Measurements from ENCODE around the gene AIDA. TPM values are rescaled to one million over a fixed set of nuclear protein-coding genes. Genes with fewer than 3 reads are reported as not detected.

AIDA gene
- total RNA-seq, 2 experiments from 2014 or later: 54.3 to 61.6 TPM

DNA sequence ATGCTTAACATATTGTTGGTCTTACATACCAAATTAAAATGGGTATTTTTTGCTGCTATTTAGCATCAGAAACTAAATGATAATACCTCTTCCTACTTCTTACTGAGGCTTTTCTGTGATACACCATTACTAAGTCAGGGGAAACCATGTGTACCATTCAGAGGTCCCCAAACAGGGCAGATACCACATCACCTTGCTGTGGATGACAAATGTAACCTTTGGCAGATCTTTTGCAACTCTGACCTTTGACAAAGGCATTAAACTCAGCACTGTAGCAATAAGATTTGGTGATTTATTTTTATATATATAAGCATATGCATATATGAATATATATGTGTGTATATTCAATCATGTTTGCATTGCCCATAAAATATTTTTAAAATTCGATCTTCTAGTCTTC lies 27.6 kb upstream of the AIDA start:
- ChIA-PET CTCF (interaction anchor here (0.9 to 1.7 kb wide), 4 partner anchors 33 to 384 kb away, joined by 3 to 8 read pairs (median 4); no protein-coding TSS in a partner anchor), POLR2A (no interaction called here)
- ATAC-seq: no peak
- Mint-ChIP-seq H3K36me3 (ENCODE audit: low read depth) (peaks cover 2% of the 10 kb centered on the region), H3K4me1 (ENCODE audit: low read depth) (no peaks in the 10 kb centered on the region), H3K4me3 (no peak overlapping the region), H3K27me3 (no peaks in the 10 kb centered on the region), H3K27ac (no peak overlapping the region), H3K9me3 (no peaks in the 10 kb centered on the region)
- TF ChIP-seq, protein P1, sequence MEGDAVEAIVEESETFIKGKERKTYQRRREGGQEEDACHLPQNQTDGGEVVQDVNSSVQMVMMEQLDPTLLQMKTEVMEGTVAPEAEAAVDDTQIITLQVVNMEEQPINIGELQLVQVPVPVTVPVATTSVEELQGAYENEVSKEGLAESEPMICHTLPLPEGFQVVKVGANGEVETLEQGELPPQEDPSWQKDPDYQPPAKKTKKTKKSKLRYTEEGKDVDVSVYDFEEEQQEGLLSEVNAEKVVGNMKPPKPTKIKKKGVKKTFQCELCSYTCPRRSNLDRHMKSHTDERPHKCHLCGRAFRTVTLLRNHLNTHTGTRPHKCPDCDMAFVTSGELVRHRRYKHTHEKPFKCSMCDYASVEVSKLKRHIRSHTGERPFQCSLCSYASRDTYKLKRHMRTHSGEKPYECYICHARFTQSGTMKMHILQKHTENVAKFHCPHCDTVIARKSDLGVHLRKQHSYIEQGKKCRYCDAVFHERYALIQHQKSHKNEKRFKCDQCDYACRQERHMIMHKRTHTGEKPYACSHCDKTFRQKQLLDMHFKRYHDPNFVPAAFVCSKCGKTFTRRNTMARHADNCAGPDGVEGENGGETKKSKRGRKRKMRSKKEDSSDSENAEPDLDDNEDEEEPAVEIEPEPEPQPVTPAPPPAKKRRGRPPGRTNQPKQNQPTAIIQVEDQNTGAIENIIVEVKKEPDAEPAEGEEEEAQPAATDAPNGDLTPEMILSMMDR (IDR thresholded peaks at IDR 0.05): no peak
- DNase-seq: no peak
- intact Hi-C loops (cut with micrococcal nuclease): loop anchor here (2.0 kb wide), 1 partner anchor 341 kb away; no protein-coding TSS in a partner anchor

GRCh38 chr1:222739465-222739864 lies 27.2 kb upstream of the AIDA start:
- no peak overlapping the region for H3K4me3 Mint-ChIP-seq
- TF ChIP-seq, protein P1 (IDR thresholded peaks at IDR 0.05): no peak
- no peaks in the 10 kb centered on the region for H3K4me1 Mint-ChIP-seq (ENCODE audit: low read depth)
- H3K36me3 Mint-ChIP-seq (ENCODE audit: low read depth): peaks cover 2% of the 10 kb centered on the region
- ATAC-seq (no peak), DNase-seq (no peak)
- intact Hi-C loops (cut with micrococcal nuclease): loop anchor here (2.0 kb wide), 1 partner anchor 341 kb away; no protein-coding TSS in a partner anchor
- CTCF ChIA-PET: interaction anchor here (0.7 to 1.7 kb wide), 12 partner anchors 12 to 384 kb away, joined by 3 to 8 read pairs (median 4); no protein-coding TSS in a partner anchor
- H3K9me3 Mint-ChIP-seq: no peaks in the 10 kb centered on the region
- POLR2A ChIA-PET: no interaction called here
- no peak overlapping the region for H3K27ac Mint-ChIP-seq
- H3K27me3 Mint-ChIP-seq: no peaks in the 10 kb centered on the region

- intact Hi-C loops (cut with micrococcal nuclease): no loop called here
- ChIA-PET POLR2A (no interaction called here), CTCF (interaction anchor here (1.7 kb wide), 1 partner anchor 387 kb away, joined by 7 read pairs; no protein-coding TSS in a partner anchor)
- H3K9me3 Mint-ChIP-seq: no peaks in the 10 kb centered on the region
- H3K4me1 Mint-ChIP-seq (ENCODE audit: low read depth): peaks cover 6% of the 10 kb centered on the region
- TF ChIP-seq, protein P1 (IDR thresholded peaks at IDR 0.05): no peak
- DNase-seq (no peak), ATAC-seq (no peak)
- no peaks in the 10 kb centered on the region for H3K27me3 Mint-ChIP-seq
- no peak within 1 kb of the TSS for H3K27ac Mint-ChIP-seq
- peaks cover 12% of the 10 kb centered on the region for H3K36me3 Mint-ChIP-seq (ENCODE audit: low read depth)
- no peak within 1 kb of the TSS for H3K4me3 Mint-ChIP-seq
Measured at GRCh38 chr1:222736972-222737371, 24.7 kb upstream of the AIDA start, which contains the start of gene FAM177B. FAM177B (plus strand) TSS chr1:222737202; CDS start chr1:222746546, 9,344 bp downstream.

- ChIA-PET CTCF (interaction anchor here (1.7 kb wide), 1 partner anchor 388 kb away, joined by 7 read pairs; no protein-coding TSS in a partner anchor), POLR2A (no interaction called here)
- H3K27ac Mint-ChIP-seq: no peak overlapping the region
- no peak for DNase-seq
- H3K9me3 Mint-ChIP-seq: no peaks in the 10 kb centered on the region
- no peak overlapping the region for H3K4me3 Mint-ChIP-seq
- H3K4me1 Mint-ChIP-seq (ENCODE audit: low read depth): peaks cover 9% of the 10 kb centered on the region
- H3K27me3 Mint-ChIP-seq: no peaks in the 10 kb centered on the region
- no peak for ATAC-seq
- TF ChIP-seq, protein P1 (IDR thresholded peaks at IDR 0.05): no peak
- intact Hi-C loops (cut with micrococcal nuclease): no loop called here
- H3K36me3 Mint-ChIP-seq (ENCODE audit: low read depth): peaks cover 15% of the 10 kb centered on the region
Measured at GRCh38 chr1:222736470-222736869, 24.2 kb upstream of the AIDA start.

- TF ChIP-seq, protein P1 (IDR thresholded peaks at IDR 0.05): no peak
- Mint-ChIP-seq H3K9me3 (no peaks in the 10 kb centered on the region), H3K36me3 (ENCODE audit: low read depth) (peaks cover 25% of the 10 kb centered on the region), H3K4me3 (no peak overlapping the region), H3K27ac (no peak overlapping the region), H3K27me3 (no peaks in the 10 kb centered on the region), H3K4me1 (ENCODE audit: low read depth) (peaks cover 12% of the 10 kb centered on the region)
- ATAC-seq (no peak), DNase-seq (no peak)
- ChIA-PET POLR2A (no interaction called here), CTCF (no interaction called here)
- intact Hi-C loops (cut with micrococcal nuclease): no loop called here
Measured at GRCh38 chr1:222734740-222735139, 22.4 kb upstream of the AIDA start.
